ENCODE data around the gene GALNT2. TPM values are rescaled to one million over a fixed set of nuclear protein-coding genes. Genes with fewer than 3 reads are reported as not detected.

The GALNT2 gene
- total RNA-seq, 1 donor from 2014 or later = 129 TPM

- peak in 1 of 2 donors; percentile 13 for DNase-seq (ENCODE audit: low spot score in 2 of 2)
- Histone ChIP-seq H3K4me3 (no peak overlapping the region), H3K36me3 (peaks cover 0 to 2% of the 10 kb centered on the region in 2 donors), H3K9me3 (no peaks in the 10 kb centered on the region), H3K27ac (peak overlapping the region; percentile 0 to 27), H3K27me3 (no peaks in the 10 kb centered on the region), H3K4me1 (peaks cover 6 to 45% of the 10 kb centered on the region in 2 donors)
- TF ChIP-seq CTCF (IDR thresholded peaks at IDR 0.05) = no peak
- intact Hi-C loops (cut with DNase I) = no loop called here
These were observed 107.0 kb downstream of the GALNT2 start for GRCh38 chr1:230174041-230174440.

- Histone ChIP-seq H3K4me3 (no peak overlapping the region), H3K36me3 (peaks cover 0 to 5% of the 10 kb centered on the region in 2 donors), H3K9me3 (no peaks in the 10 kb centered on the region), H3K4me1 (peaks cover 6 to 43% of the 10 kb centered on the region in 2 donors), H3K27me3 (no peaks in the 10 kb centered on the region), H3K27ac (peak overlapping the region; percentile 6 to 26)
- intact Hi-C loops (cut with DNase I) = no loop called here
- DNase-seq (ENCODE audit: low spot score in 2 of 2) = no peak
- TF ChIP-seq CTCF (IDR thresholded peaks at IDR 0.05) = no peak
These were observed 107.6 kb downstream of the GALNT2 start for GRCh38 chr1:230174471-230175162.

- H3K4me1 ChIP-seq = peaks cover 6 to 40% of the 10 kb centered on the region in 2 donors
These were observed 108.2 kb downstream of the GALNT2 start for GRCh38 chr1:230175163-230175747.

GRCh38 chr1:230175839-230176238 lies 108.8 kb downstream of the GALNT2 start:
- DNase-seq (ENCODE audit: low spot score in 2 of 2) = no peak
- TF ChIP-seq CTCF (IDR thresholded peaks at IDR 0.05) = no peak
- Histone ChIP-seq H3K9me3 (no peaks in the 10 kb centered on the region), H3K4me3 (no peak overlapping the region), H3K36me3 (peaks cover 0 to 6% of the 10 kb centered on the region in 2 donors), H3K4me1 (peaks cover 6 to 34% of the 10 kb centered on the region in 2 donors), H3K27ac (no peak overlapping the region), H3K27me3 (no peaks in the 10 kb centered on the region)
- intact Hi-C loops (cut with DNase I) = no loop called here

More at GRCh38 chr1:230175163-230175747, 108.2 kb downstream of the GALNT2 start:
- no peak for DNase-seq (ENCODE audit: low spot score in 2 of 2)
- no peak overlapping the region for H3K4me3 ChIP-seq
- H3K9me3 ChIP-seq = no peaks in the 10 kb centered on the region
- H3K27me3 ChIP-seq = no peaks in the 10 kb centered on the region
- TF ChIP-seq CTCF (IDR thresholded peaks at IDR 0.05) = no peak
- H3K27ac ChIP-seq = peak overlapping the region; percentile 6 to 26
- H3K36me3 ChIP-seq = peaks cover 0 to 5% of the 10 kb centered on the region in 2 donors
- intact Hi-C loops (cut with DNase I) = no loop called here

GRCh38 chr1:230176326-230176725 lies 109.3 kb downstream of the GALNT2 start:
- no peak for TF ChIP-seq CTCF (IDR thresholded peaks at IDR 0.05)

More at GRCh38 chr1:230176326-230176725, 109.3 kb downstream of the GALNT2 start:
- Histone ChIP-seq H3K27me3 (no peaks in the 10 kb centered on the region), H3K9me3 (no peaks in the 10 kb centered on the region), H3K4me1 (peaks cover 6 to 31% of the 10 kb centered on the region in 2 donors), H3K4me3 (peak overlapping the region; percentile 27 to 50), H3K27ac (no peak overlapping the region), H3K36me3 (peaks cover 0 to 8% of the 10 kb centered on the region in 2 donors)
- intact Hi-C loops (cut with DNase I) = no loop called here
- no peak for DNase-seq (ENCODE audit: low spot score in 2 of 2)
